Endothelial cell (in vitro differentiated cells): ENCODE measurements around the gene SCD5. TPM values are rescaled to one million over a fixed set of nuclear protein-coding genes. Genes with fewer than 3 reads are reported as not detected.
A peak's percentile ranks its signal among the peaks of the same experiment; 100 is the strongest.

Experiments
- DNase-seq: peaks from one replicate; pipeline ENCODE4 v3.0.0; 2021; ENCODE audit warnings: low spot score
- H3K27ac Mint-ChIP-seq: one replicate; pipeline ENCODE4 v1.8.0; 2021; ENCODE audit warnings: mixed read lengths, inconsistent platforms; ENCODE audit not compliant: unreplicated experiment
- H3K27me3 Mint-ChIP-seq: one replicate; pipeline ENCODE4 v1.8.0; 2021; ENCODE audit warnings: mild to moderate bottlenecking, moderate library complexity, mixed read lengths, inconsistent platforms; ENCODE audit not compliant: unreplicated experiment
- H3K36me3 Mint-ChIP-seq: one replicate; pipeline ENCODE4 v1.8.0; 2021; ENCODE audit warnings: mild to moderate bottlenecking, low read depth, mixed read lengths, inconsistent platforms; ENCODE audit not compliant: unreplicated experiment
- H3K4me1 Mint-ChIP-seq: one replicate; pipeline ENCODE4 v1.8.0; 2021; ENCODE audit warnings: mild to moderate bottlenecking, mixed read lengths, inconsistent platforms; ENCODE audit not compliant: unreplicated experiment
- H3K4me3 Mint-ChIP-seq: one replicate; pipeline ENCODE4 v1.8.0; 2021; ENCODE audit warnings: mild to moderate bottlenecking, mixed read lengths, inconsistent platforms; ENCODE audit not compliant: unreplicated experiment
- H3K9me3 Mint-ChIP-seq: one replicate; pipeline ENCODE4 v1.8.0; 2021; ENCODE audit warnings: mixed read lengths, inconsistent platforms; ENCODE audit not compliant: unreplicated experiment
- total RNA-seq: library from RNA; stranded (reverse); fragmentation: NEBNext Ultra II Directional; extraction: Animal tissue kit (Norgen Biotek cat#: 25700); gene quantifications from one replicate; pipeline ENCODE4 v1.2.1, GENCODE V29; 2021; ENCODE audit not compliant: unreplicated experiment
- TF ChIP-seq, protein P1 (sequence below): fragments of 200-600 bp; sonication (generic); IDR thresholded peaks from one replicate; pipeline ENCODE4 v1.5.0; 2021; ENCODE audit warnings: antibody characterized with exemption; ENCODE audit not compliant: unreplicated experiment

SCD5 gene
- total RNA-seq, 1 donor from 2014 or later: 0.38 TPM

DNA sequence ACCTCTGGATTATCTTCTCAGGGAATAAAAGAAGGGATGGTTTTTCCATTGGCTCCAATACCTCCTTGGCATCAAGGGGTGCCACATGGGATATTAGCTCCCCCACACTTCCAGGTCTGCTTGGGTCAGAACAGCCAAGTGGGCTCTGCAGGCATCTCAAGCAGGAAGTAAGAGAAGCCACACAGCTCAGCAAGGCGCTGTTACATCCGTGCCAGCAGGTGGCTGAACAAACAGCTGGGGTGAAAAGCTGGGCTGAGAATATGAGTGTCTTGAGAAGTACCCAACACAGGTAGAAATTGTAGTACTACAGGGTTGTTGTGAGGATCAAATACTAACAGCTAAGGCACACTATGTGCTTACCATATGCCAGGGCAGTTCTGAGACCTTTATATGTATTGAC, 160.1 kb downstream of the SCD5 start:
- Mint-ChIP-seq H3K4me3 (no peak overlapping the region), H3K27me3 (peaks cover 12% of the 10 kb centered on the region), H3K9me3 (no peaks in the 10 kb centered on the region), H3K4me1 (peaks cover 10% of the 10 kb centered on the region), H3K27ac (no peak overlapping the region), H3K36me3 (no peaks in the 10 kb centered on the region)
- no peak for DNase-seq
- TF ChIP-seq, protein P1, sequence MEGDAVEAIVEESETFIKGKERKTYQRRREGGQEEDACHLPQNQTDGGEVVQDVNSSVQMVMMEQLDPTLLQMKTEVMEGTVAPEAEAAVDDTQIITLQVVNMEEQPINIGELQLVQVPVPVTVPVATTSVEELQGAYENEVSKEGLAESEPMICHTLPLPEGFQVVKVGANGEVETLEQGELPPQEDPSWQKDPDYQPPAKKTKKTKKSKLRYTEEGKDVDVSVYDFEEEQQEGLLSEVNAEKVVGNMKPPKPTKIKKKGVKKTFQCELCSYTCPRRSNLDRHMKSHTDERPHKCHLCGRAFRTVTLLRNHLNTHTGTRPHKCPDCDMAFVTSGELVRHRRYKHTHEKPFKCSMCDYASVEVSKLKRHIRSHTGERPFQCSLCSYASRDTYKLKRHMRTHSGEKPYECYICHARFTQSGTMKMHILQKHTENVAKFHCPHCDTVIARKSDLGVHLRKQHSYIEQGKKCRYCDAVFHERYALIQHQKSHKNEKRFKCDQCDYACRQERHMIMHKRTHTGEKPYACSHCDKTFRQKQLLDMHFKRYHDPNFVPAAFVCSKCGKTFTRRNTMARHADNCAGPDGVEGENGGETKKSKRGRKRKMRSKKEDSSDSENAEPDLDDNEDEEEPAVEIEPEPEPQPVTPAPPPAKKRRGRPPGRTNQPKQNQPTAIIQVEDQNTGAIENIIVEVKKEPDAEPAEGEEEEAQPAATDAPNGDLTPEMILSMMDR: no peak

DNA sequence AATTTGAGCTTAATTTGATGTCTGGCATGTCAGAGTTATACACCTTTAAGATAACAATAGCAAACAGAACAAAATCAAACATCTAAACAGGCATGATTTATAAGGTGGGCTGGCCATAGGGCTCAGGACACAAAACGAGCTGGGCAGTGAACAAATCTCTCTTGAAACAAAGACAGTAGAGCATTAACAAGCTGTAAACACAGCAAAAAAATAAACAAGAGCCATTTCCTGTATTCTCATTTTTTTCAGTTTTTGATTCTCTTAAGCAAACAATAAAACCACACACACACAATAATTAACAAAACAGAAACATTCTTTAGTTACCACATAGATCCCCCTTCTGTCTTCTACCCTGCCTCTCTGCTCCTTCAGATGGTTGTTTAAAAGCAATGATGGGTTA, 168.5 kb downstream of the SCD5 start:
- no peaks in the 10 kb centered on the region for H3K9me3 Mint-ChIP-seq
- H3K27me3 Mint-ChIP-seq: peaks cover 2% of the 10 kb centered on the region
- H3K4me1 Mint-ChIP-seq: peaks cover 12% of the 10 kb centered on the region
- peak overlapping the region; percentile 33 for H3K27ac Mint-ChIP-seq
- H3K4me3 Mint-ChIP-seq: no peak overlapping the region
- no peaks in the 10 kb centered on the region for H3K36me3 Mint-ChIP-seq
- TF ChIP-seq, protein P1: no peak
- DNase-seq: no peak

DNA sequence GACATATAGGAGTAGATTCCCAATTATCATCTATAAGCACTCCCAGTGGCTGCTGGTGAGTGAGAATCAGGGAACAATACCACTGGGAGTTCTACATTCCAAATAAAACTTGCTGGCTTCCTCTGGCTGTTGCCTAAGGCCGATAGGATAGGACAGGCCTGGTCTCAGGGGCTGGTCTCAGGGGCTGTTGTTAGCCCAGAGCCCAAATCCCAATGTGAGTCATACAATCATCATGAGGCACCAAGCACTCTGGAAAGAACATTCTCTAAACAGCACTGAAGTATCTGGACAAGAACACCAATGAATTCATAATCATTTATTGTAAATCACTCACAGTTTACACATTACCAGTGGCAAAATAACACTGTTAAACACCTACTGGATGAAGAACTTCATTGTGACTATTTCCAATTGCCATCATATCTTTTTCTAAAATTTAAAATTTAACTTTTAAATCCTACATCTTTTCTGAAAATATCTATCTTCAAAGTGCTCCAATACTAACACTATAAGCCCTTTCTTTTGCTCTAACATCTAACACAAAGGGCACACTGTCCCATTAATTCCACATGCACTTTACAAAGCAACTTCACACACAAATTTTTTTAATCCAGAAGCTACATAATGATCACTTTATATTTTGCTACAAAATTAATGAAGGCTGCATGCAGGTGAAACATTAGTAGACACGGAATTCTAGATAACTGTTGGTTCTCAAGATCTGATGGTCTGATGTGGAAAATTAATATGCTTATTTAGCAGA, 169.2 kb downstream of the SCD5 start:
- no peaks in the 10 kb centered on the region for H3K9me3 Mint-ChIP-seq
- DNase-seq: no peak
- no peak overlapping the region for H3K4me3 Mint-ChIP-seq
- TF ChIP-seq, protein P1: no peak
- H3K27me3 Mint-ChIP-seq: peaks cover 2% of the 10 kb centered on the region
- H3K36me3 Mint-ChIP-seq: no peaks in the 10 kb centered on the region
- peaks cover 12% of the 10 kb centered on the region for H3K4me1 Mint-ChIP-seq
- no peak overlapping the region for H3K27ac Mint-ChIP-seq

DNA sequence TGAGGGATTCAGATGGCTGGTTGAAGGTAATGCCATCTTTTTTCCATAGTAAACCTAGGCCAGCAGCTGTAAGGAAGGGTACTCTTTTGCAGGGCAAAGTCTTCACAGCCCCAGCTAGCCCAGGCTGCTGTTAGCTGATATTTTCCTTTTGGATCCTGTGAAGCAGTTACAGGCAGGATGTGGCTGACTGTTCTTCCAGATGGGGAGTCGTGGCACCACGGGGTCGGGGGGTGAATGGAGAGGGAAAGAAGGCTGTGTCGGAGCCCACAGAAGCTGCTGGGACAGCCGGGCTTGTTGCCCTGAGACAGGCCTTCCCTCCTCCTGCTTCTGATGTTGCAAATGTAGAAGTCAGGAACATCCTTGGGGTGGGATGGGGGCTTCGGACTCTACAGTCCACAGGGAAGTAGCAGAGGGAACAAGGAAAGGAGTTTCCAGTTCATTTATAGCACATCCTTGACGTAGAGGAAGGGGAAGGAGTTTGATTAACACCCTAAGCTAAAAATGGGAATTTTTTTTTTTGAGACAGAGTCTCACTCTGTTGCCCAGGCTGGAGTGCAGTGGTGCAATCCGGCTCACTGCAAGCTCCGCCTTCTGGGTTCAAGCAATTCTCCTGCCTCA, 172.2 kb downstream of the SCD5 start:
- no peak for DNase-seq
- H3K4me1 Mint-ChIP-seq: peaks cover 12% of the 10 kb centered on the region
- no peaks in the 10 kb centered on the region for H3K9me3 Mint-ChIP-seq
- H3K36me3 Mint-ChIP-seq: no peaks in the 10 kb centered on the region
- no peak overlapping the region for H3K27ac Mint-ChIP-seq
- H3K4me3 Mint-ChIP-seq: no peak overlapping the region
- TF ChIP-seq, protein P1: no peak
- H3K27me3 Mint-ChIP-seq: peaks cover 2% of the 10 kb centered on the region

DNA sequence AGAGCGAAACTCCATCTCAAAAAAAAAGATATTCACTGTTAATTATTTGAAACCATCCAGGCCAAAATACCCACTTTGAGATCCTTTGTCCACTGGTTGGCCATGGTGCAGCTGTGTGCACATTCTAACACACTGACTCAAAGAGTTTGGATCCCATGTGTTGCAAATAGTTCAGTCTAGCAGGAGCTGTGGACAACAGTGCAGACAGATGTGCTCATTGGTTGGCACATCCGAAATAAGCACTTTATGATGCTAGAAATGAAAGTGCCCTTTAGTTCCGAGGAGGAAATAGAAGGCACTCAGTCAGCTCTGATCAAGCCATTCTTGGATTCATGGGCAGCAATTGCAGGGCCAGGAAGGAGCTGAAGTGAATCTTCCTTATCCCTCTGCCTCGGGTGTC, 173.8 kb downstream of the SCD5 start:
- H3K9me3 Mint-ChIP-seq: no peaks in the 10 kb centered on the region
- TF ChIP-seq, protein P1: no peak
- no peak overlapping the region for H3K27ac Mint-ChIP-seq

More for the DNA sequence above, 173.8 kb downstream of the SCD5 start:
- H3K36me3 Mint-ChIP-seq: no peaks in the 10 kb centered on the region
- H3K27me3 Mint-ChIP-seq: peaks cover 3% of the 10 kb centered on the region
- H3K4me1 Mint-ChIP-seq: peaks cover 21% of the 10 kb centered on the region
- H3K4me3 Mint-ChIP-seq: no peak overlapping the region
- DNase-seq: no peak
